Measurements from ENCODE around the gene INPP5A.
"Not testable (repeated sequence)": the region's sequence is repeated elsewhere in the genome, so short reads cannot be mapped to it uniquely, and the experiment has no call there.

The INPP5A gene

DNA sequence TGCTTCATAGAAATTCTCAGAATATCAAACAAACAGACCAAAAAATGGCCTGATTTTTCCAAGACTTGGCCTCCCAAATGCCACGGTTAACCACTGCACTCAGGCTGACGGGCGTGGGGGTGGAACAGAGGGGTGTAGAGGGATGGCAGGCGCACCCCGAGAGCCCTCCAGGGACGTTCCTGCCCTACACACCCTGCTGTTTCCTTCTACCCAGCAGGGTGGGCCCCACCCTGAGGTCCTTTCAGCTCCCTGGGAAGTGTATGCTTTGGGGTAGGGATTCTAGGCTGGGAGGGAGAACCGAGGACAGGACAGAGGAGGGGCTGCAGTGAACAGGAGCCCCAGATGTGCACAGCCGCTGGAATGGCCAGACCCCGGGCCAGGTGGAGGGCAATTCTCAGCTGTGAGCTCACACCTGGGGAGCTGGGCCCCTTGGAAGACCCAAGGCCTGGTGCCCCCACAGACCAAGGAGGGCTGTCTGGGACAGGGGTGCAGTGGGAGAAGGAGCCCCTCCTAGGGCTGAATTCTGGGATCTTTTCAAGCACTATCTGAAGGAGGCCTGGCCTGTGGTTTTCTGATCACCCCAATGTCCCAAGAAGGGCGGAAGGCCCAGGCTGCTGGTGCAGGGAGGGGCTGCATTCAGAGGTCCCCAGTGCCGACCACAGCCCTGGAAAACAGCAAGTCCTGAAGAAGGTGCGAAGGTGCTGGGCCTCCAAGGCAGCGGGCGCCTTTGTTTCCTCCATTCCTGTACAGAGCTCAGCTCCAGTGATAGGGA, 32.9 kb upstream of the INPP5A start:
- DNase-seq: no peak

DNA sequence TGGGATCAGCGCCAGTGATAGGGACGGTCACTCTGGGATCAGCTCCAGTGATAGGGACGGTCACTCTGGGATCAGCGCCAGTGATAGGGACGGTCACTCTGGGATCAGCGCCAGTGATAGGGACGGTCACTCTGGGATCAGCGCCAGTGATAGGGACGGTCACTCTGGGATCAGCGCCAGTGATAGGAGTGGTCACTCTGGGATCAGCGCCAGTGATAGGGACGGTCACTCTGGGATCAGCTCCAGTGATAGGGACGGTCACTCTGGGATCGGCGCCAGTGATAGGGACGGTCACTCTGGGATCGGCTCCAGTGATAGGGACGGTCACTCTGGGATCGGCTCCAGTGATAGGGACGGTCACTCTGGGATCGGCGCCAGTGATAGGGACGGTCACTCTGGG, 32.0 kb upstream of the INPP5A start:
- DNase-seq: not testable (repeated sequence)

DNA sequence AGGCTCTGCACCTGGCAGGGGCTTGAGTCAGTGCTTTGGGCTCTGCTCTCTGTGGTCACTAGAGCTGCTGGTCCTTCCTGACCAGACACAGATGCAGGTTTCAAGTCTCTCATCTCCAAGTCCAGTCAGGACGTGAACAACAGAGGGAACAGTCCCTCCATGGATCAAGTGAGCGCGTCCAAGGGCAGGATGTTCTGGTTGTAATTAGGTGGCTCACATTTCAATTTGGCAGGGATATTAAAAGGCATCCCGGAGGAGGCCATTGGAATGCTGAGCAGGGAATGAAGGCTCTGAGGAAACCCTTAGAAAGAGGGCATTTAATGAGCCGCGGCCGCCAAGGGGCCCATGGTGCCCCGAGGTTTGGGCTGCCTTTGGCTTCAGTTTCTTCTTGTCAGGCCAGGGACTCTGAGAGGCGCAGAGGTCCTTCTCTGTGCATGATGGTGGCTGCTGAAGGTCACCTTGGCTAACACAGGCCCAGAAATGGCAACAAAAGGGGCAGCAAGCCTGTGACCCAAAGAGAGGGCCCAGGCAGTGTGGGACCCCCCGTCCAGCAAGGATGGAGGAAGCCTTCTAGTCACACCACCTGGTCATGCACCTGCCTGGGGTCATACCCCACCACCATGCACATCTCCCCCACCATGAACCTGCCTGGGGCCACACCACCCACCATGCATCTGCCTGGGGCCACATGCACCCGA, 30.7 kb upstream of the INPP5A start:
- no peak for DNase-seq

DNA sequence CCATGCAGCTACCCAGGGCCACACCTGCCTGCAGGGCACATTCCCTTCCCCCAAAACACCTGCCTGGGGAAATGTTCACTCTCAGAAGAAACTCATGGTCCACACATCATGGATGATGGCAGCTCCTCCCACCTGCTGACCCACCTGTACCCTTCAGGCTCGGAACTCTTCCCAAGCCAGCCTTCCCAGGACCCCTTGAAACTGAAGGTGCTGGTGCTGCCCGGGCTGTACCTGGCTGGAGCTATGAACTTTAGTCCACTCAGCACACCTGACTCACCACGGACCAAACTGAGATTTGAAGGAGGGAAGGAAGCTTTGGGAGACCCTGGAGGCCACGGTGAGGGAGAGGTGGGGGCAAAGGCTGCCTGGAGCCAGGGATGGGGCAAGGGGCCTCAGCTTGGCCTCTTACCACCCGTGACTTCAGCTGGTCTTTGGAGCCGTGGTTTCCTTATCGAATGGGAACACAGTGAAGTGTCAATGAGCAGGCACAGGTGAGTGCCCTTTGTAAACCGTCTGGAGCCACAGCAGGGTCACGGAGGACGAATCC, 30.1 kb upstream of the INPP5A start:
- DNase-seq: no peak

DNA sequence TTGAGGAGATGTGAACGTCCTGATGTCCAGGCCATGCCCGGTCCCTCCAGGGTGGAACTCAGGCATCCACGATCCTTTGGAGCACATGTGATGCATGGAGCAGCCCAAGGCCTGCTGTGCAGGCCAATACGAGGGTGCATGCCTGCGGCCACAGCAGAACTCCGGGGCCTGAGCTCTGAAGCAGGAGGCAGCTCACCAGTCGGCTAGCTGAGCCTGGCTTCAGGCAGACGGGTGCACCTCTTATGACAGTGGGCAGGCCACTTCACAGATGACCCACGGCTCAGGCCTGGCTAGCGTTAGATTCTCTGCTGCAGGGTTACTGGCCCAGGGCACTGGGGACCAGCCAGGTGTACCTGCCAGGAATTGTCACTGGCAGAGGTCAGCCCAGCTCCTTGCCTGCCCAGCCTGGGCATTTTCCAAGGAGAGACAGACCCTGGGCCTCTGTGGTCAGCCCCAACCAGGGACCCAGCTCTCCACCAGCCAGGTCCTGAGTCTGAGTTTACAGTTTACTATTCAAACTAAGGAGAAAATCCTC, 29.6 kb upstream of the INPP5A start:
- DNase-seq: no peak

DNA sequence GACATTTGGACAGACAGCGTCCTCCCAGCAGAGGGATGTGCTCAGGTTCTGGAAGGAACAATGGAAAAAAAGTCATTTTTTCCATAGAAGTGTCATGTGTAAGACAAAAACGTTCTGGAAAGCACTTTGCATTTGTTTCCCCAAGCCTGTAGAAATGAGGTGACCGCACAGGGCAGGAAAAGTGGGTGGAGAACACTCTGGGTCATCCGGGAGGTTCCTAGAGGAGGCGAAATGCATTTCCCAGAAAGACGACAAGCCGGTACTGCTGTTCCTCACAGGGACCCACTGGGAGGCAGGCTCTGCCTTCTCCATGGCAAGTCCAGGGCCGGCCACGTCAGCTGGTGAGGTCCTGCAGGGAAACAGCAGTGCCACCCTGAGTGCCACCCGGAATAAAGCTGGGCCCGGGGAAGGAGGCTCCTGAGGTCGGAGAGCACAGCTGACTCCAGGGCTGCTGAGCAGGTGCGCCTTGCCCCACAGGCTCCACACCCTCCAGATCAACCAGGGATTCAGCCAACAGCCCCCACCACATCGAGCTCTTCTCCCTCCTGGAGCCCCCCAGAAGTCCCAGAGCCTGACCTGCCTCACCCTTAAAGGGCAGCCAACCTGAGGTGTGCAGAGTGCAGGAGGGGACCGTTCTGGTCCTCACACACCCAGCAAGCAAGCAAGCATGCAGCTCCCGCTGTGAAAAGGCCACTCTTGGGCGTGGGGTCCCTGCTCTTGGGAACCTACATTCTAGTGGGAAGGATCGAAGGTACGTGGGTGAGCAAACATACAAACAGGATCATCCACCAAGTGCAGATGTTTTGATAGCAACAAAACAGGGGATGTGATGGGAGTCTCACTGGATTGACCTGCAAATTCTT, 28.8 kb upstream of the INPP5A start:
- DNase-seq: no peak

DNA sequence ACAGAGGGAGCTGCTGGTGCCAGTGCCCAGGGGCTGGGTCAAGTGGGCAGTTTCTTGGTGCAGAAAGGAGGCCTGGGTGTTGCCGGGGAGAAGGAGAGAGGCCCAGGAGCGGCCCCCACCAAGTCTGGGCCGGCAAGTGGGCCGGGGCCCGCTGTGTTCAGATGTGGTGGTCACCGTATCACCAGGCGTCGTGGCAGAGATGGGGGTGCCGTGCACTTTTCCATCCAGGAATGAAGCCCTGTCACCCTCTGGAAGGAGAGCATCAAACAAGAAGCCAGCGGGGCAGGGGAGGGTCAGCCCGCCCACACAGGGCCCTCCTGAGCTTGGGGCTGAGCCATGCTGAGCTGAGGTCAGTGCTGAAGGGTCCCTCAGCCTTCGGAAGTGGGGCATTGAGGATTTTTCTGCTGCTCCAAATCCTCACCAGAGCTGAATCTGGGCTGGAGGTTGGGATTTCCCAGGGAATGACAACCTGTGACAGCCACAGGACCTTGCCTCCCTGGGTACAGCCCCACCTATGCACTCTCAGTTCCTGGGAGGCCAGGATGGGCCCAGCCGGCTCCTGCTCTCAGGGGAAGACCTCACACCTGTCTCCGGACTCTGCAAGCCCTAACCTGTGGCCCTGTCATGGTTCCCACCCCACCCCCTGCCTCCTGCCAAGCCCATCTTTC, 27.9 kb upstream of the INPP5A start:
- DNase-seq: no peak

DNA sequence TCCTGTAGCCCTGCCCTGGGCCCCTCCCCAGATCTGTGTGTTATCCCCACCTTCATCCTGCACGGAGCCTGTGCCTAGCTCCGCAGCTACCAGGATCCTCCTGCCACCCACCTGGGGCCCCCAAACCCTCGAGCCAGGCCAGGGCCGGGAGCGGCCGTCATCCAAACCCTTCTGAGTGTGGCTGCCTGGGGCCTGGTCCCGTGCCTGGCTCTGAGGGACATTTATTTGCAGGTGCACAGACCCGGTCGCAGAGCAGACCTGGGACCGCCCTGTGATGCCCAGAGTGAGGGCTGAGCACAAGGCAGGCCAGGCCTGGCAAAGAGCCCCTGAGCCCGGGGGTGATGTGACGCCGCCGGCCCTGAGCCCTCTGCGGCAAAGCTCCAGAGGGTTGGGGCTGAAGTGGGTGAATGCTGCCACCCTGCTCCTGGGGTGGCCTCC, 27.4 kb upstream of the INPP5A start:
- no peak for DNase-seq

DNA sequence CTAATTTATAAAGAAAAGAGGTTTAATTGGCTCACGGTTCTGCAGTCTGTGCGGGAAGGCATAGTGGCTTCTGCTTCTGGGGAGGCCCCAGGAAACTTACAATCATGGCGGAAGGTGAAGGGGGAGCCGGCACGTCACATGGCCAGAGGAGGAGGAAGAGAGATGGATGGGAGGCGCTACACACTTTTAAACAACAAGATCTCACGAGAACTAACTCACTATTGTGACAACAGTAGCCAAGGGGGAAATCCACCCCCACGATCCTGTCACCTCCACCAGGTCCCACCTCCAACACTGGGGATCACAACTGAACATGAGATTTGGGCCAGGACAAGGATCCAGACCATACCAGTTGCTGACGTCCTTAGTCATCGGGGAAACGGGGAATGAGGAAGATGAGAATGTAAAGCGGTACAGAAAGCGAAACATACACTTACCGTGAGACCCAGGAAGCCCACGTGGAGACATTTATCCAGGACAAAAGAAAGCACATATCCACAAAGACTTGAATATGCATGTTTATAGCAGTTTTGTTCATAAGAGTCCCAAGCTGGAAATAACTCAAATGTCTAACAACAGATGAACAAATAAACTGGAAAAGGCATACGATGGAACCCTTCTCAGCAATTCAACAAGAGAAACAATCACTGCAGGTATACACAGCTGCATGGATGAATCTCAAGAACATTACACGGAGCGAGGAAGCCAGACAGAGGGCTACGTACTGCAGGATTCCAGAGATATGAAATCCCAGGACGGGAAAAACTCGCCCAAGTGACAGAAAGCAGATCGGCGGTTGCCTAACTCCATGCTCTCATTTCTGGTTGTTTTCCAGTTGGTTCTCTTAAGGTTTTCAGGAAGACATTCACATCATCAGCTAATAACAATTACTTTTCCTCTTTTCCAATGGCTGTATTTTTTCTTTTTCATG, 26.2 kb upstream of the INPP5A start:
- DNase-seq: no peak

DNA sequence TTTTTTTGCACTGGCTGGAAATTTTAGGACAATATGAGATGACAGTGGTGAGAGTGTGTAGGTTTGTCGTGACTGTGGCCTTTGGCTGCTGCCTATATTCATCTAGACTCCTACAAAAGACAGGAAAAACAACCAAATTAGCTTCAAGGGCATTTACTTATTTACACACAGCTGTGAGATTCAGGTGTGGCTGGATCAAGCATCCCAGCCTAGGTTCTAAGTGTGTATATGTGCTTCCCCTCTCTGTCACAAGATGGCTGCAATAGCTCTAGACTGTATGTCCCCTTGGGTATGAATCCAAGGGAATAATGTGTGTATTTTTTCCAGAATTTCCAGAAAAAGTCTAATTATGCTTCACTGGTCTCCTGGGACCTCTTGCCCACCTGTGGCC, 25.5 kb upstream of the INPP5A start:
- DNase-seq: no peak

DNA sequence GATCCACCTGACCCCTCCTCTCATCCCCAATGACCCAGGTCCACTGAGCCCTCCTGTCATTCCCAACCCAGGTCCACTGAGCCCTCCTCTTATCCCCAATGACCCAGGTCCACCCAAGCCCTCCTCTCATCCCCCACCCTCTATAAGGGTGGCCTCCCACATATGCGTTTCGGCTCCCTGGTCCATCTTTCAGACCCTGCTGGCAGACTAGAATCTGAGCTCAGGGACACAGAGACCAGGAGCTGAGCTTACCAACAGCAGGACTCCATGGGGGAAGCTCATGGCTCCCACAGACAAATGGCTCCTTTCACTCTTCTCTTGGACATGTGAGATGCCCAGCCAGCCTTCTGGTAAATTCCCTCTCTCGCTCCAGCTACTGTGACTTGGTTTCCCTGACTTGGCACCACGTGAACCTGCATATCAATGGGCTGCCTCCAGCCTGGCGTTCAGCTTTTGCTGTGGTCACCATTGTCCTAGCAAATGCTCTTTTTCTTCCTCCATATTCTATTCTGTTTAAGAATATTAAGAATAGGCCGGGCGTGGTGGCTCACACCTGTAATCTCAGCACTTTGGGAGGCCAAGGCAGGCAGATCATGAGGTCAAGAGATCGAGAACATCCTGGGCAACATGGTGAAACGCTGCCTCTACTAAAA, 24.8 kb upstream of the INPP5A start:
- DNase-seq: no peak

DNA sequence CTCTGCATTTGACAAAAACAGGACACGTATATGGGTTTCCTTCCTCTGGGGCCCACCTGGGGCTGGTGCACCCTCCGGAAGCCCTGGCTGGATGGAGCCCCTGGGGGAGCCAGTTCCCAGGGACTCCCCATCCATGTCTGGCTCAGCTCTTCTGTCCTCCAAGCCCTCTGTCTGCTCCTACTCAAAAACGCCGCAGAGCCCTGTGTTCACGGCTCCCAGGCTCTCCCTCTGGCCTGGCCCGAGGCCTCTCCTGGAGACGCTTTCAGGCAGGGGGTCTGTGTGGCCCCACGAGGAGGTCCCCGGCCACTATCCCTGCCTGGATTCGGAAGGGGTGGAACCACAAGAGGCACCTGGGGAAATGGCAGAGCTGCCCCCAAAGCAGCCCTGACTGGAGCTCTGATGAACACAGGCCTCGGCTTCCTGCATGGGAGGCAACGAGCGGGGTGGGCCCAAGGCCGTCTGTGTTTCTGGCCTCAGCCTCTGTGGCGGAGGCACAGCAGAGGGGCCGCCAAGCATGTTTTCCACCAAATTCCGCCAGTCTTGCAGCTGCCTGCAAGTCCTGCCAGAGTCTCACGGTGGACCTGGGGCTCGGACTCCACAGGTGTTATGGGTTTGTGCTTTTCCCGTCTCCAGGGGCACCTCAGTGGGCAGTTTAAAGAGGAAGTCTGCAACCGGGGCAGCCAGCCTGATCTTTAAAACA, 22.6 kb upstream of the INPP5A start:
- no peak for DNase-seq

DNA sequence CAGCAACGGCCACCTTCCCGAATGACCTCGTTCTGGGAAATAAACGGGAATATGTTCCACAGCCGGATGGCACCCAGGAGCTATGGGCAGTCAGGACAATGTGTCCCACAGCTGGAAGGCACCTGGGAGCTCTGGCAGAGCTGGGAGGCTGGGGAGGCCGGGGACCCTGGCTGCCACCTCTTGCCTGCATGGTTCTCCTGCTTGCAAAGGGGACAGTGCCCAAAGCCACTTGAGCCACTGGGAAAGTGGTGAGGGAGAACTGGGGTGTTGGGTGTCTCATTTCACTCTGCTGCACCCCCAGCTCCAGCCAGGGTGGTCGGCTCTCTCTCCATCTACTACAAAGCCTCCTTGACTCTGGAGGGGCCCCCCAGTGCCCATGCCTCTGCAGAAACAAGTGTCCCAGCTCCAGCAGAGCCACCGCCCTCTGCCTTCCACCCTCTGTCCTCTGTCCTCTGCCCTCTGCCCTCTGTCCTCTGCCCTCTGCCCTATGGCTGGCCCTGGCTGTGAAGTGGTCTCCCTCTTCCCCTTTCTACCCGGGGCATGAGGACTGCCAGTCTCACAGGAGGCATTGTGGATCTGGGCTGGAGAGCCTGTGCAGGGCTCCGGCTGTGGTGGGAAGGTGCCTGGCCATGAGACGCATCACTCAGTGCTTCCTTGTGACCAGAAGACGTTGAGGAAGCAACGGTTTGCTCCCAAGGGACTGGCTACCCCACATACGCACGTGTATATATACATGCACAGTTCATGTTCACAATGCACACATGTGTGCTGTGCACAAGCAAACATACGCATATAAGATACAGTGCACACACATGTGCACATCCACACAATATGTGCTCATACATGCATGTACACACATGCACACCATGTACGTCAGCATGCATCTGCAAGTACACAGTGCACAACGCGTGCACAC, 21.5 kb upstream of the INPP5A start:
- DNase-seq: no peak

DNA sequence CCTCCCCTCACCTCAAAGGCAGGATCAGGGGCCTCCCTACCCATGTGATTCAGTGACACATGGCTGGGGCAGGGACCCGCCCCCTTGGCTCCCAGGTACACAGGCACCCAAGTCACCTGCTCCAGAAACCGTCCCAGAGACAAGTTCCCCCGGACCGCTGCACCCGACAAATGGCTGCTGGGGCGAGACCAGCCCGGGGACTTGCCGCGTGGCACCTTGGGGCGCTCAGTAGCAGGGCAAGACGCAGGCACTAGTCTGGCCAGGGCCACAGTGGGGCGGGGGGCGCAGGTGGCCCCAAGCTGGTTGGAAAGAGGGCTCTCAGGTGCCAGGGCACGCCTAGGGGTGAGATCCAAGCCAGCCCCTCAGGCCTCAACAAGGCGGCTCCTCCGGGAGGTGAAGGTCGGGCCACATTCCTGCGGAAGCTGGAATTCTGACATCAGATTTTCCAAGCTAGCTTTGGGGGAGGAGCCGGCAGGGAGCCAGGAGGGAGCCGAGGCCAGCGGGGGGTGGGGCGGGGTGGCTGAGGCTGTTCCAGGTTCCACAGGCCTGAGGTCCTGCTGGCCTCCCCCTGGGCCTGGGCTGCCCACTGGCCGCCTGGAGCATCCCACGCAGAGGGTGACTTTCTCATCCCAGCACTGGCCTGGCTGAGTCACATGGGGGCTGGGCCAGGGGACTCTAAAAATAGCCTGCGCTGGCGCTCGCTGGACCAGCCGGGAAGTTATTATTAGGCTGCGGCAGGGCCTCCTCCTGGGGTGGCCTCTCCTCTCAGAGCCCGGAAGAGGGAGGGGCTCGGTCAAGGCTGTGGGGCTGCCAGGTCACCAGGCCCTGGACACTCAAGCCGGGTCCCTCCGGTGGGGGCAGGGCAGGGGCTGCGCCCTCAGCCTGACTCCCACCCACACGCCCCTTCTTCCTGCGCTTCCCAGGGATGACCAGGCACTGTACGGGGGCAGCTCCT, 20.5 kb upstream of the INPP5A start:
- DNase-seq: no peak

DNA sequence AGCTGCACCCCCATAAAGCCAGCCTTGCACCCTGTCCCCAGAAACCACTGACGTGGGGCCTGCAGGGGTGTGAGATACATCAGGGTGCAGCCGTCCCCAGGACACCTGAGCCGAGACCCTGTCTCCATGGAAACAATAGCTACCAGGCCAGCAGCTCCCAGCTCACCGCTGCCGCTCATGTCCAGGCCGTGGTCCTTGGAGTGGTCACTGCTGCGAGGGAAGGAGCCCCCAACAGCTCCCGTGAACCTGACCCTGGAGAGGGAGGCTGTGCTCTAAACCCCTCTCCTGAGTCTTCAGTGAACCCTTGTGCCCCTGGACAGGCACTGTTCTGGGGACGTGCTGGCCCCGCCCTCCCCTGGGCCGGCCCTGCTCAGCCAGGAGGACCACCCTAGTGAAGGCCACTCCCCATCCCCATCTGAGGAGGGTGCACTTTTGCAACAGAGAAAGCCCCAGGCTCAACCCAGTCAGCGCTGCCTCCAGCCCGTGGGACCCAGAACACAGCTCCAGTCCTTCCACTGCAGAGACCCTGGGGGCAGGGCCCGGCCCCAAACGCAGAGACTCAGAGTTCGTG, 19.6 kb upstream of the INPP5A start:
- DNase-seq: no peak

DNA sequence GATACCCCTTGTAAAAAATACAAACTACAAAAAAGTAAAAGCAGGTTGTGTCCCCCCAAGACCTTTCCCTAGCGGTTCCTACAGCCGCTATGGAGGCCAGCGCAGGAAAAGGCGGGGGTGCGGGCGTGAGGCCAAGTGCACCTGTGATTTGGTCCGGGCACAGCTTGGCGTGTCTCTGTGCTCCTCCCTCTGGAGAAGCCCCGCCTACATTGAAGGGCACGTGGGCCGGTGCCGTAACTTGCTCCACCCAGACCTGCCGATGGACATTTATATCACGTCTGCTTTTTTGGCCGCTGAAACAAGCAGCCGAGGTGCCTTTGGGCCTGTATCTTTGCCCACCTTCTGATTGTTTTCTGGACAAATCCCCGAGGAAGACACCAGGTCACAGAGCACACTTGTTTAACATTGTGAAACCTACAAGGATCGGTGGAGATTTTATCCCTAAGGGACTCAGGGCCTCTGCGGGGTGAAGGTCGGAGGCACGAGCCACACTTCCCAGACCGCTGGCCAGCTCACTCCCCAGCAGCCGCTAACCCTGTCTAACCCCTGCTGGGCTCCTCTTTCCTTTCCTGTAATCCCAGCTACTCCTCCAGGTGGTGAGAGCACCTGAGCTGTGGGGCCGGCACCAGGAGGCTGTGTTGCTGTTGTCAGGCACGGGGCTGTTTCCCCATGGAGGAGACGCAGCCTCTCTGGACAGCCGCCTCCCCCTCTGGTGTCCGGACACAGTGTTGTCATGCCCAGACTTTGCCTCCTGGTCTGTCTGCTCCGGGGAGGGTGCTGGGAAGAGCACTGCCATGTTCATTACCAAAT, 18.8 kb upstream of the INPP5A start:
- DNase-seq: no peak
